ENCODE measurements around the gene ACER1.
A peak's percentile ranks its signal among the peaks of the same experiment; 100 is the strongest.
"Not testable (repeated sequence)": the region's sequence is repeated elsewhere in the genome, so short reads cannot be mapped to it uniquely, and the experiment has no call there.

Gene ACER1

DNA sequence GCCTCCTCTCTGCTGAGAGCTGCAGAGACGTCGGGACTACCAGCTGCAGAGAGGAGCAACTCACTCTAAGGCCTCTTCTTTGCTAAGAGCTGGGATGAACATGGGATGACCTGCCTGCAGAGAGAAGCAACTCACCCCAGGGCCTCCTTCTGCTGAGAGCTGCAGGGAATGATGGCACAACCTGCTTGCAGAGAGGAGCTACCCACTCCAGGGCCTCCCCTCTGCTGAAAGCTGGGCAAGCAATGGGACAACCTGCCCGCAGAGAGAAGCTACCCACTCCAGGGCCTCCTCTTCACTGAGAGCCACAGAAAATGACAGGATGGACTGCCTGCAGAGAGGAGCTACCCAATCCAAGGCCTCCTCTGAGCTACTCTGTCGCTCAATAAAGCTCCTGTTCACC is 46.7 kb downstream of the ACER1 start:
- DNase-seq: no peak

DNA sequence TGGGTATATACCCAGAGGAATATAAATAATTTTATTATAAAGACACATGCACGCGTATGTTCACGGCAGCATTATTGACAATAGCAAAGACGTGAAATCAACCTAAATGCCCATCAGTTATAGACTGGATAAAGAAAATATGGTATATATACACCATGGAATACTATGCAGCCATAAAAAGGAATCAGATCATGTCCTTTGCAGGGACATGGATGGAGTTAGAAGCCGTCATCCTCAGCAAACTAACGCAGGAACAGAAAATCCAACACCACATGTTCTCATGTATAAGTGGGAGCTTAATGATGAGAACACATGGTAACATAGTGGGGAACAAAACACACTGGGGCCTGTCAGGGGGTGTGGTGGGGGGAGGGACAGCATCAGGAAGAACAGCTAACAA is 51.0 kb downstream of the ACER1 start:
- not testable (repeated sequence) for DNase-seq

DNA sequence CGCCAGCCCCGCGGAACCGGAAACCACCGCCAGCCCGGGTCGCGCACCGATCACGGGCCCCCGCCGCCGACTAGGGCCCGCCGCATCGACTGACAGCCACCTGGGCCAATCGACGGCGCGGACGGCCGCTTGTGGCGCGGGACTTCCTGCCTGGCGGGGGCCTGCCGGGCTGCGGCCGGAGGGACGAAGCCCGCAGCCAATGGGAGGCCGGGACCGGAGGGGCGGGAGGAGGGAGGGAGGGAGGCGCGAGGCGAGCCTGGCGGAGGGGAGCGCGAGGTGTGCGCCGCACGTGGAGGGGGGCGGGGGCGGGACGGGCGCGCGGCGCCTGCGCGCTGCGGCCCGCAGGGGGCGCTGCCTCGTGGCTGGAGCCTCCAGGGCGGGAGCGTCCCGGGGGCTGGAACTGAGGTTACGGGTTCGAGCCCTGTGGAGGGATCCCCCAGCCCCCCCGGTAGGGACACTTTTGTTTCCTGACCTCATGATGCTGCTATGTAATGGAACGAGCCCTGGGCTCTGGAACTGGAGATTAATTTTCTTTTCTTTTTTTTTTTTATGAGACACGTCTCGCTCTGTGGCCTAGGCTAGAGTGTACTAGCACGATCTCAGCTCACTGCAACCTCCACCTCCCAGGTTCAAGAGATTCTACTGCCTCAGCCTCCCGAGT is 53.4 kb downstream of the ACER1 start, which contains the start of gene MLLT1:
MLLT1 (minus strand) TSS at position 45 of the 661 bp plus-strand sequence. CDS start 191 bp downstream, outside the sequence.
- peak; percentile 94 for DNase-seq

DNA sequence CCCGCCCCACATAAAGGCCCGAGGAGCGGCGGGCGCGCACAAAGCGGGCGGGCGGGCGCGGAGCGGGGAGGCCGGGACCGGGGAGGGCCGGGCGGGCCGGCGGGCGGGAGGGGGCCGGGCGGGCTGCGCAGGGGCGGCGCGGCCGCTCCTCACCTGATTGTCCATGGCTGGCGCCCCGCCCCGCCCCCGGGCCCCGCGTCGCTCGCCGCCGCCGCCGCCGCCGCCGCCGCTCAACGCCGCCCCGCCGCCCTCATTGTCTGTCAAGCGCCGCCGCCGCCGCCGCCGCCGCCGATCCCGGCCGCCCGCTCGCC is 53.8 kb downstream of the ACER1 start:
- DNase-seq: no peak

DNA sequence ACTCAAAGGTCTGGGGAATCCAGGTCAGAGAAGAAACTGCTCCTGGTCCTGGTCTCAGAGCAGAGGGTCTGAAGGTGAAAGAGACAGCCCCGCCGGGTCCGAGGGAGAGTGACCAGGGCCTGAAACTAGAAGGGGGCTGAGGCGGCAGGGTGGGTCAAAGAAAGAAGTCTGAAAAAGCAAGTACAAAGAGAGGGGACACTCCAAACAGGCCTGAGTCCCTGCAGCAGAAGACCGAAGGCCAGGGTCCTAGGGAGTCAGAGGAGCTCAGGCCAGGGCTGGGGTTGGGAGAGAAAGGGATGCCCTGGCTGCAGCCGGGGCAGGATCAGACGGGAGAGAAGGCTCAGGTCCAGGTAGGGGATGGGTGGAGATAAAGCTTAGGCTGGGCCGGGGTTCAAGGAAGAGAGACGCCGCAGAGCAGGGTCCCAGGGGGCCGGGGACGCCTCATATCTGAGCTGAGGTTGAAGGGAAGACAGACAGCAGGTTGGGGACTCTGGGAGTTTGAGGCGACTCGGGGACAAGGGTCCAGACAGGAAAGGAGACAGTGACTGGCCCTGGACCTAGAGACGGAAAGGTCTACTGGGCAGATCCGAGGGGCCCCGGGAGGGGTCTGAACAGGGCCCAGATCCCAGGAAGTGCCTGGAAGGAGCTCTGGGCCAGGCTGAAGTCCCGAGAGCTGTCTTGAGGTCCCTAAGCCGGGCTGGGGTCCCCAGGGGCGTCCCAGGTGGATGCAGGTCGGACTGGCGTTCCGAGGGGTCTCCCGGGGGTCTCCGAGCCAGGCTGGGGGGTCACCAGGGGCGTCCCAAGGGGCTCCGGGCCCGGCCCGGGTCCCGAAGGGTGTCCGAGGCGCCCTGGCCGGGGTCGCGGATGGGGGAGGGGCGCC is 54.4 kb downstream of the ACER1 start:
- DNase-seq: no peak

DNA sequence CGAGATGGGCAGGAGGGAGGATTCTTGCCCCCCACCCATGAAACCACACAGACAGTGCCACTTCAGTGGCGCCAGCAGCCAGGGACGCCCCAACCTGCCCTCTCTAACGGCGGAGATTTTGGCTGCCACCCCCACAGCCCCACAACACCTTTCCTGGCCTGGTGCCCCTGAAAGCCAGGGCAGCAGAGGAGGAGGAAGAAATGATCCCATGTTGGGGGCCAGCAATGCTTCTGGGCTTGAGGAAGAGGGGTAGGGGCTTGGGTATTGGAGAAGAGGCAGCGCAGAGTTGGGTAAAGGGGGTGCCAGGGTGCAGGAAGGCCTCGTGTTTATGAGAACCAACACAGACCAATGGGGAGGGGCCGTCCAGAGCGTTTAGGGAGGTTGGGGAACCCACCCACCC is 55.4 kb downstream of the ACER1 start:
- DNase-seq: no peak

DNA sequence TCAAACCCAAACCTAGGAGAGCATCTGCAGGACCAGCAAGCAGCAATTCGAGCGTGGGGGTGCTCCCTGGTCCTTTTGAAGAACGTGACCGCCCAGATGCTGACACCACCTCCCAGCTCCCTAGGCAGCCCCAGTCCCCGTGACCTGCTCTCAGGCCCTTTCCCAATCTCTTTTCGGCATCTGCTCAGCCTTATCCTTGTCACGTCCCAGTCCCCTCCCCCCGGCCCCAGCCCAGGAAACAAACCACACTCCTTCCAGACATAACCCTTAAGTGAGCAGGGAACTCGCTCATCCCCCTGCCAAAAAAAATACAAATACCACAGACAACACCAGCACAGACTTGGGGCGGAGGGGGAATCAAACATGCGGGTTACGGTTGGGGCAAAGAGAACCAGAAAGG is 57.0 kb downstream of the ACER1 start:
- DNase-seq: no peak

DNA sequence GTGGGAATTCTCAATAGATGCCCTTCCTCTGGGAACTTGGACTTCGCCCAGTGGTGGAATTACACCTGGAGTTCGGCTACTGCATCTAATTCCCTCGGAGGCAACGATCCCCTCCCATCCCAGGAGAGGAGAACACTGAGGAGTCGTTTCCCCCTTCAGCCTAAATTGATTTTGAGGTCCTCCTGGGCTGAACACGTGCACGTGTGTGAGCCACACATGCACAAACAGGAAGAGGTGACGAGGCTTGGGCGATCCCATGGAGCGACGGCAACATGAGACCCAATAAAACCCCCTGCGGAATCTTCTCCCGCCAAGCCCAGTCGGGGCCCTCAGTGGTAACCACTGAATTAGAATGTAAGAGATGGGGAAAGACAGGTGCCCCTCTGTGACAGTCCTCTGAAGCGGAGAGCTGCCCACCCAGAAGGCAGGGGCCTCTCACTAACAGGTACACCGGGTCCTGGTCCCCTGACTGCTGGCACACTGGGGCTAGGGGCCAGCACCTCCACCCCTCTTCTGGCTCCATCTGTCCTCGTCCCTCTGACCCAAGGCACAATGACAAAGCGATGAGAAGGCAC is 58.2 kb downstream of the ACER1 start:
- no peak for DNase-seq

DNA sequence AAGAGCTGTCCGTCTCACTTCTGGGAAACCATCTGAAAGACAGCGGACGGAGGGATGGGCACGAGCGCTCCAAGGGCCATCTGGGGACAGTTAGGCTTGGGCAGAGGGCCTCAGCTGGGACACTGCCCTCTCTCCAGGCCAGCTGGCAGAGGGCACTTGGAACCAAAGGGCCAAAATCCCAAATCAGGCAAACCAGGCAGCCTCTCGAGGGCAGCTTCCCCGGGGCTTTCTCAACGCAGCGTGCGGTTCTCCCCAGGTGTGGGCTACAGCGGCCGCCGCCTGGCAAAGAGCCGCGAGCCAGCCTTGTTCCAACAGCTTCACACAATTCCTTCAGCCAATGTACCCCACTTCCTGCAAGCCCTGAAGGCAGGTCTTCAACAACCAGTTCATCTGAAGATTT is 58.7 kb downstream of the ACER1 start:
- no peak for DNase-seq

DNA sequence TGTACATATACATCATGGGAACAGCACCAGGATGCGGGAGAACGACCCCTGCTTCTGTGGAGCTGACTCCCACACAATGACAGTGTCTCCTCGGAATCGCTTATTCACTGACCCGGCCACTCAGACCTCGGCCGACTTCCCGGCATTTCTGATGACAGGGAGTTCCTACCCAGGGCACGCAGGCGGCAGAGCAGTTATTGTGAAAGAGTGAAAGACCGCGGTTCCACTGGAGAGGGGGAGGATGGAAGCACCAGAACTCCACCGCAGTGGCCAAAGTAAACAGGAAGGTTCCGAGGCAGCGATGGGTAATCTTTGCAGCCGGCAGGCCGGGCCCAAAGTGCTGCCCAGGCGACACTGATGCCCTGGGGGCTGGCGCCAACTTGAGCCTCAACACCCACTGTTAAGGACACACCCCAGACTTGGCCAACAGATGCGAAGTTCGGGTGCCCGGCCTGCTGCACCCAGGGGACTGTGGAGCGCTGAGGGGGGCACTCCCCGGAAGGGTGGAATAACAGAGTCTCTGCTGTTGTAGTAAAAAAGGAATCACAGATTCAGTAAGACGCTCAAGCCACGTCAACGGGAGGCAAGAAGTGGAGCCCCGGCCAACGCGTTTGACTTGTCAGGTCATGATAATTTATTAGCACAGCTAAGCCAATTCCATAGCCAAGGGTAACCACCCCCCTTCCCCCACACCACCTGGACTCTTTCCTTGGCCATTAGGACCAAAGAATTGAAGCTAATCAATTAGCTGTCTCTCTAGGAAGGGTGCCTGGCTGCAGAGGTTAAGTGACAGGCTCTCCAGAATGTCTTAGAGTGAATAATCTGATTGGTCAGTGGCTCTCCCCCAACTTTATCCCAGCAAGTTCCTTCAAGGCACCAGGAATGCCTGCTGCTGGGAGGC is 59.5 kb downstream of the ACER1 start:
- DNase-seq: no peak

DNA sequence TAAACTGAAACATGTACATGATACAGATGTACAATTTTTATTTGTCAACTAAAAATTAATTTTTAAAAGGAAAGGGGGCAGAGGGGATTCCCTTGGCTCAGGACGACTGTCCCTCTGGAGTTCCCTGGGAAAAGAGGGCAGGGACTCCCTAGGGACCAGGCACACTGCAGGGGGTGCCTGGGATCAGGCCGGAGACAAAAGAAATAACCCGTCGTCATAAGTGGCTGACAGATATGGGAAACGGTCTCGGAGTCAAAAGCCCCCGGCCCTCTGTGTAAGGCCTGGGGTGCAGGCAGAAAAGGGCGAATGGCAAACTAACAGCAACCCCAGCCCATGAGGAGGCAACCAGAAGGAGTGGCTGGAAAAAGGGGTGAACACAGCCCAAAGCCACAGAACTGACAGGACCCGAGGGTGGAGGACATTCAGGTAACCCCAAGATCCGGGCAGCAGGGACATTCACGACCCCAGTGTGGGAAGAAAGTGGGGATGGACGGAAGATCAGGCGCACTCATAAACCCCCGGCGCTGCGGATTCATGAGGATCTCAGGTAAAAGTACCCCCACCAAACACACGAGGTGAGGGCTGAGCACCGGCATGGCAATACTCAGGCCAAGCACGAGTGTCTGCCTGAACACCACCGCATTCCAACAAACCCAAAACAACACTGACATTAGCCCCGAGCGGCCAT is 60.4 kb downstream of the ACER1 start:
- DNase-seq: no peak

DNA sequence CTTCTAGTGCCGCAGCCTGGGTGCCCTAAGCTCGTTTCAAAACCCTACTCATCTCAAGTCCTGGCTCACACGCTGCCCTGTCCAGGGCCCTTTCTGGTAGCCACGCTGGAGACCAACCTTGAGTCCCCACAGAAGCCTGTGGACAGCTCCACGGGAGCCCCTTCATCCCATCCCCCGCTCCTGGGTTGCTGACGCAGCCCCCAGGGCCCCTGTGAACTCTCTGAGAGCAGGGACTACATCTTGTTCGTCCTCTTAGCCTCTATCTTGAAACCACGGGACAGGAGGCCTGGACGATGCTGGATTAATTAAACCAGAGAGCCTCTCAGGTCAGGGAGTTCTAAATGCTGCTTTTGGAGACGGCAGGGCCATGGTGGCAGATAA is 61.0 kb downstream of the ACER1 start:
- DNase-seq: no peak

DNA sequence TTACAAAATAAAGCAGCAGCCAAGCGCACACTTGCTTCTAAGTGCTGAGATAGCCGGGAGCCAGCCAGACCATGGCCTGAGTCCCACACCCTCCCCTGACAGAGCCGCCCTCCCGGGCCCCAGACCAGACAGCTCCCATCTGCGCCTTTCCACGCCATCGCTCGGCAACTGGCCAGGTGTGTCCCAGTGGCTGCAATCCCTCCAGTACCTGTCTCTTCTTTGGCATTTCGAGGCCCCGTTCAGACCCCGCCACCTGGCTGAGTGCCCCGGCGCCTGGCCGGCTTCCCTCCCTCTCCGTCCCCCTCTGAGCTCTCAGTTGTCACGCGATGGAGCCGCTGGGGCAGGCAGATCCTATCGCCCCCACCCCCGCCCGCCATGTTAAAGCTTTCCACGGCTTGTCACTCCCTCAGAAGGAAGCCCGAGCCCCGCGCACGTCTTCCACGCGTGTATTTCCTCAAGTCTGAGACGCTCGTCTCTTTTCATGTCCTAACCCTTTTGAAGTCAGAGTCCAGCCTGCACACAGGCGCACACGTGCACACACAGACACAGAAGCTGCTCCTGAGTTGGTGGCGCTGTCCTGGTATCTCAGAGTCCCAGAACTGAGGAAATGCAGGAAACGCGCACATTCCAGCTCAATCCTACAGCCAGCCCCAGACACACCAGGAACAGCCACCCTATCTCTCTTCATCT is 61.5 kb downstream of the ACER1 start:
- peak; percentile 73 for DNase-seq

DNA sequence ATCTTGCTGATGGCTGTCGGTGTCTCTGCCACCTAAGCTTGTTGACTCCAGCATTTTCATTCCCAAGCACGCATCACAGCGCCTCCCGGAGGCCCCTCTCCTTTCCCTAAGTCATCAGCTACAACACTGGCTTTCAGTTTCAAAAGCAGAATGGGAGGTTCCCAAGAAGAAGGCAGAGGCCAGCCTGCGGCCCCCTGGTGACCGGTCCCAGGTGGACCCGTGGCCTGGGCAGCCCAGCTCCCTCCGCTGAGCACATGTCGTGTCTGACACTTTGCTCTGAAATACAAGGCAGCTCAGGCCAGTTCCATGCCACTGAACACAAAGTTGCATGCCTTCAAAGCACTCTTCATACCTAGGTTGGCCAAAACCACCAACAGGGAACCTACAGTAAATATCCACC is 62.2 kb downstream of the ACER1 start:
- DNase-seq: no peak

DNA sequence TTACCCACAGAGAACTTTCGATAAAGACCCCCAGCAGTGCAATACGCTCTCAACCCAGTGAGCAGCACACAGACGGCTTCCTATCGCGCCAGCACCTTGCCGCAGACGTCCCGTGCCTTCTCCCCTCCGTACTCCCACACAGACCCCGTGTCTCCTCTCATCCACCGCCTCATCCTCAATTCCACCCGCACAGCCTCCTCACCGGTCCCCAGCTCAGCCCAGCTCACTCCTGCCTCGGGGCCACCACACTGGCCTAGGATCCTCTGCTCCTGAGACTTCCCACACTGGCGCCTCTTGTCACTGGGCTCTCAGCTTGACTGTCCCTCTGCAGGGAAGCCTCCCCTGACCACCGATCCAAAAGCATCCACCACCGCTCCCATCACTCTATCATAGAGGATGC is 62.6 kb downstream of the ACER1 start:
- no peak for DNase-seq

DNA sequence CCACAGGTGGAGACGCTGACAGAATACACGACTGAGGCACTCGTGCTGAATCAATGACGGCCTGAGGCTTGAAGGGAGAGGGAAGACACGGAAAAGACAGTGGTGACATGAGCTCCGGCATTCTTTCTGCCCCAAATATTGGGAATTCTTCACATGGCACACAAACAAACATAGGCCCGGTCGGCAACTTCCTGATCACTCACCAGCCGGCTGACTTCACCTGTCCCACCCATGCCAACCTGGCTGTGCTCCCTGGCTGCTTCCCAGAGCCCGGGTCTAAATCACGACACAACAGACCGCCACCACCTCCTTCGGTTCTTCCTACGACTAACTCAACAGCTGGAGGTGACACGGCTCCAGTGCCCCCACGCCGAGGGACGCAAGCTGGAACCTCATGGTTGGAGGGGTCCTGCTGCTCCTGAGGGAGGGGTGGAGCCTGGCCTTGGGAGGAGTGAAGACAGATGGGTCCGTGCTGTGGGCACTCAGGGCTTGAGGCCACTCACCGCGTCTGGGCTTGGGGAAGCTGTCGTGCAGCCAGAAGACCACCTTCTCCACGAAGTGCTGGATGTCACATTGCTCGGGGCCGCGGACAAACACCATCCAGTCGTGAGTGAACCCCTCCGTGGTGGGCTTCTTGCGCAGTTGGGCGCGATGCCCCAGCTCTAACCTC is 63.2 kb downstream of the ACER1 start:
- DNase-seq: no peak

DNA sequence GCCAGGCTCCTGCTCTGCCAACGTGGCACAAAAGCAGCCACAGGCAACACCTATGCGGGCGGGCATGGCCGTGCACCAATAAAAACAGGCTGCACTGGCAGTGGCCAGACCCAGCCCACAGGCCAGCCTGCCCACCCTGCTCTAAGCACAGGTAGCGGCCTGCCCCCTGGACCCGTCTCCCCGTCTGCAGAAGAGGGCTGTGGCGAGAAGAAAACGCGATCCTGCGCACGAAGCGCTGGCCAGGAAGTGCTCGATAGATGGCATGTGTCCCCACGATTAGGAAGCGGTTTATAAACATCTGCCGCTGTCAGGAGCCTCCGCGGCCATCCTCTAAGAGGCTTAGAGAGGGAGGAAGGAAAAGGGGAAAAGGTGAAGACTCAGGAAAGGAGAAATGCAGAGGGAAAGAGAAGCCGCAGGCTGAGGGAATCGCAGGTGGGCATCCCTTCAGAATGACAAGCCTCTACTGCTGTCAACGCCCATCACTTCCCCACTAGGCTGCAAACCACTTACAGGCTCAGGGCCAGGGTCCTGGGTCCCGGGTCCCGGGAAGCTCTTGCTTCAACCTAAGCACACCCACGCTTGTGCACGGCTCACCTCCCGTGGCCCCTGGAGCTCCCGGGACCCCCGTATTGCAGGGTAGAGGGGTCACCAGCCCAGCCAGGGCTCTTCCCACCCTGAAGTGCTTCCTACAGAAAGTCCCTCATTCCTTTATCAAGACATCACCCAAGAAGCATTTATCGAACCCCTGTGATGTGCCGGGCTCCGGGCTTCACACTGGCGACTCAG is 64.1 kb downstream of the ACER1 start:
- DNase-seq: no peak

DNA sequence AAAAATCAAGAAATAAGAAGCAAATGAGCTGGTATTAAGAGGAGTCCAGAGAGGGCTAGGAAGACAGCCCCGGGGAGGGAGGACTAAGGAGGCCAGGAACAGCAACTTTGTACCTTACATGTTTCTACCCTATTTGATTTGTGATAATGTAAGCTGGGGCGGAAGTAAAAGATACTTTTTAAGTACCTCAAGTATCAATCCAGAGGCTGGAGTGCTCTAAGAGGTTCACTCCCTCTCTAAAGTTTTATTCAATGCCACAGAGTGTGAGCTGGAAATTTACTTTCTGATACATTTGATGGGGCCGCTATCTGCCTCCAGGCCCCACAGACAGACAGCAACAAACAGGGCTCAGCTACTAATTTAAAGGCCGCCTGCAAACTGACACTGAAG is 65.0 kb downstream of the ACER1 start:
- DNase-seq: no peak

DNA sequence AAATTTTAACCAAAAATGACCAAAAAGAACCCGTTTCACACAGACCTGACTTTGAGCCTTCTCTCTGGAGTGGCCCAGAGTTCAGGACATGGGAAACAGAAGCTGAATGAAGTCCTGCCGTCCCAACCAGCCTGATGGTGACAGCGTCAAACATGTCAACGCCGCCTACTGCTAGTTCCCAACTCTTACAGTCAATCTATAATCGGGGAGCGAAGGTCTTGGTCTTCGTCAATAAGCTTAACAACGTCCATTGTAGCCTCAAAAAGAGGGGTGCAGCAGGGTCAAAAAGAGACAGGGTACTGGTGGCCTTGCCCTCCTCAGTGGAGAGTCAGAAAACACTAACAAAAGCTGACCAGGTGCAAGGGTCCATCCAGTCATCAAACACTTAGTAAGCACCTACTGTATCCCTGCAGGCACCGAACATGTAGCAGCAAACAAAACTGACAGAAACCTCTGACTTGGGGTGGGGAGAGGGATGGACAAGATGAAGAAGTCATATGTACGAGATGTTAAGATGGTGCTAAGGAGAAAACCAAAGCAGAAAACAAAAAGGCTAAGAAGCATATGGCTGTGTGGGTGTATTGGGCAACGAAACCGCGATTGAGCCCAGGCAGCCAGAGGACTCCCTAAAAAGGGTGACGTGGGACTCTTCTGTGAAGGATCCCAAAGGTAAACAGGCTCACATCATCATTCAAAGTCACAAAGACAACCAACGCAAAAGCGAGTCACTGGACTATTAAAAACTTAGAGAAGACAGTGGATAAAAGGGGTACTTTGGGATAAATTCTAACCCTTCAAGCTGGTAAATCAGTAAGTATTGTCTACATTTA is 65.6 kb downstream of the ACER1 start:
- DNase-seq: no peak

DNA sequence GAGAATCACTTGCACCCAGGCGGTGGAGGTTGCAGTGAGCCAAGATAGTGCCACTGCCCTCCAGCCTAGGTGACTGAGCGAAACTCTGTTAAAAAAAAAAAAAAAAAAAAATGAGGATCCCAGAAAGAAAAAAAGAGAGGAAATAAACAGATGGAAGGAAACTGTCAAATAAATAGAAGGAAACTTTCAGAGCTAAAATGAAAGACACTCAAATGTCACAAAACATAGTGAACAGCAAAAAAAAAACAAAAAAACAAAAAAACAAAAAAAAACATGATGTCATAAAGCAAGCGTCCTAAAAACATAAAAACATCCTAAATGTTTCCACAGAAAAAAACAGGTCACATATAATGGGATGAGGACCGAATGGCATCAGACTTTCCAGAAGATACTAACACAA is 68.6 kb downstream of the ACER1 start:
- no peak for DNase-seq
